GM12878 (cell line): ENCODE measurements around the gene MTCH2. TPM values are rescaled to one million over a fixed set of nuclear protein-coding genes. Genes with fewer than 3 reads are reported as not detected.

Source experiments
- ATAC-seq: fragments of 200-7000 bp; cut with Tn5 transposase; 3 replicates; pipeline ENCODE4 v1.9.1; 2020; ENCODE audit warnings: mild to moderate bottlenecking, moderate library complexity
- BruUV-seq: library from RNA; stranded (reverse); fragments of 400-500 nt; replicated peaks from 2 replicates; lab custom pipeline; 2021; lab: Mats Ljungman, UMichigan
- CTCF ChIA-PET: fragments of 300-600 bp; sonication (Branson Sonifier 250); formaldehyde crosslinking; extraction: SDS; loops from one replicate; lab custom pipeline; 2021; ENCODE audit warnings: inconsistent platforms; lab: Yijun Ruan, JAX
- POLR2A ChIA-PET: fragments of 350-600 bp; formaldehyde crosslinking; extraction: SDS; loops from one replicate; lab custom pipeline; 2021; ENCODE audit warnings: inconsistent platforms; lab: Charles Lee
- RAD21 ChIA-PET: fragments of 300-600 bp; sonication (Branson Sonifier 250); formaldehyde crosslinking; loops from one replicate; lab custom pipeline; 2023; ENCODE audit warnings: antibody characterized with exemption; ENCODE audit not compliant: unreplicated experiment; lab: Charles Lee
- SMC1A ChIA-PET: fragments of 300-600 bp; sonication (Branson Sonifier 250); formaldehyde crosslinking; loops from one replicate; lab custom pipeline; 2023; ENCODE audit not compliant: unreplicated experiment, uncharacterized antibody; lab: Charles Lee
- DNase-seq: peaks from one replicate; pipeline ENCODE4 v3.0.0-alpha.2; 2011; ENCODE audit warnings: low read depth, low spot score
- FAIRE-seq: peaks from 3 replicates; lab custom pipeline; 2011; peaks lifted over from hg19 to GRCh38; lab: Jason Lieb, UNC
- H2AFZ ChIP-seq: 2 replicates; pipeline ENCODE4 v1.6.0; 2011; ENCODE audit warnings: low read depth, low read length, control low read depth; ENCODE audit not compliant: control insufficient read depth
- H3K27ac ChIP-seq: 2 replicates; pipeline ENCODE4 v1.5.1; 2011; ENCODE audit warnings: control low read depth; ENCODE audit not compliant: control insufficient read depth, insufficient read depth
- H3K27me3 ChIP-seq, 2 experiments: replicated peaks in 1 of 2; 2 replicates each; pipeline versions ENCODE4 v1.6.0 to v1.6.1; 2011; ENCODE audit warnings: low read length in 1 of 2; ENCODE audit not compliant: control insufficient read depth in 2 of 2, insufficient read depth in 2 of 2
- H3K36me3 ChIP-seq, 2 experiments: 2 replicates each; pipeline ENCODE4 v1.5.1; 2011; ENCODE audit warnings: low read length in 1 of 2; ENCODE audit not compliant: control insufficient read depth in 2 of 2, insufficient read depth in 2 of 2
- H3K4me1 ChIP-seq: 2 replicates; pipeline ENCODE4 v1.6.1; 2011; ENCODE audit warnings: mild to moderate bottlenecking, low read length, moderate library complexity, mixed read lengths; ENCODE audit not compliant: control insufficient read depth, insufficient read depth
- H3K4me2 ChIP-seq: 2 replicates; pipeline ENCODE4 v1.6.0; 2011; ENCODE audit warnings: control low read depth; ENCODE audit not compliant: control insufficient read depth, insufficient read depth
- H3K4me3 ChIP-seq: fragments of 200-600 bp; sonication (generic); 2 replicates; pipeline ENCODE4 v1.5.1; 2016
- H3K79me2 ChIP-seq: 2 replicates; pipeline ENCODE4 v1.6.0; 2011; ENCODE audit warnings: low read length; ENCODE audit not compliant: control insufficient read depth, insufficient read depth
- H3K9ac ChIP-seq: 2 replicates; pipeline ENCODE4 v1.8.0; 2011; ENCODE audit warnings: low read length, control low read depth, mixed read lengths; ENCODE audit not compliant: control insufficient read depth, insufficient read depth
- H3K9me3 ChIP-seq: replicated peaks from 3 replicates; pipeline ENCODE4 v1.5.1; 2011; ENCODE audit warnings: mild to moderate bottlenecking, low read length; ENCODE audit not compliant: control insufficient read depth, insufficient read depth
- H4K20me1 ChIP-seq: 2 replicates; pipeline ENCODE4 v1.6.0; 2011; ENCODE audit not compliant: control insufficient read depth, insufficient read depth
- E2F4 ChIP-seq: IDR thresholded peaks from 2 replicates; pipeline ENCODE4 v1.6.1; 2012; ENCODE audit warnings: low read depth, low read length, improper control_type of control experiment
- ESRRA ChIP-seq: IDR thresholded peaks from 2 replicates; pipeline ENCODE4 v1.6.1; 2012; ENCODE audit warnings: mild to moderate bottlenecking, low read length, improper control_type of control experiment
- FOXM1 ChIP-seq: IDR thresholded peaks from 2 replicates; pipeline ENCODE4 v1.6.1; 2012; ENCODE audit warnings: low read depth, mild to moderate bottlenecking, inconsistent platforms, low read length, moderate library complexity
- HDGF ChIP-seq: fragments of 450-650 bp; IDR thresholded peaks from 2 replicates; pipeline ENCODE4 v1.6.1; 2016; ENCODE audit warnings: antibody characterized with exemption
- IKZF2 ChIP-seq, 2 experiments: fragments of 450-650 bp; IDR thresholded peaks; 2 replicates each; pipeline ENCODE4 v1.6.1; 2017; ENCODE audit warnings: mild to moderate bottlenecking in 2 of 2, moderate library complexity in 2 of 2
- LARP7 ChIP-seq: fragments of 450-650 bp; IDR thresholded peaks from 2 replicates; pipeline ENCODE4 v1.6.1; 2017; ENCODE audit warnings: mild to moderate bottlenecking
- MLLT1 ChIP-seq: fragments of 450-650 bp; IDR thresholded peaks from 2 replicates; pipeline ENCODE4 v1.6.1; 2016; ENCODE audit warnings: mild to moderate bottlenecking
- MYC ChIP-seq: IDR thresholded peaks from 2 replicates; pipeline ENCODE4 v1.6.1; 2011; ENCODE audit warnings: mild to moderate bottlenecking, low read length, moderate library complexity, inconsistent platforms; ENCODE audit not compliant: insufficient read depth, insufficient replicate concordance, insufficient read length, severe bottlenecking
- PAX8 ChIP-seq: fragments of 450-650 bp; IDR thresholded peaks from 2 replicates; pipeline ENCODE4 v1.6.1; 2017; ENCODE audit warnings: mild to moderate bottlenecking, moderate library complexity
- POLR2AphosphoS2 ChIP-seq: IDR thresholded peaks from 2 replicates; pipeline ENCODE4 v1.6.1; 2011; ENCODE audit warnings: low read depth, mild to moderate bottlenecking, low read length, improper control_type of control experiment, moderate library complexity
- RAD51 ChIP-seq: fragments of 450-650 bp; IDR thresholded peaks from 2 replicates; pipeline ENCODE4 v1.6.1; 2016; ENCODE audit warnings: moderate library complexity, mild to moderate bottlenecking, inconsistent platforms
- SUPT20H ChIP-seq: IDR thresholded peaks from 2 replicates; pipeline ENCODE4 v1.6.1; 2011; ENCODE audit warnings: low read depth, mild to moderate bottlenecking, low read length, moderate library complexity, borderline replicate concordance; ENCODE audit not compliant: control insufficient read depth
- USF1 ChIP-seq: IDR thresholded peaks from 2 replicates; pipeline ENCODE4 v1.6.1; 2011; ENCODE audit warnings: borderline replicate concordance, low read depth, mild to moderate bottlenecking, moderate library complexity, mixed read lengths, low read length; ENCODE audit not compliant: insufficient read depth; ENCODE audit errors: extremely low read length
- YY1 ChIP-seq: IDR thresholded peaks from 2 replicates; pipeline ENCODE4 v1.6.1; 2011; ENCODE audit warnings: low read depth, mild to moderate bottlenecking, low read length
- ZBED1 ChIP-seq: IDR thresholded peaks from 2 replicates; pipeline ENCODE4 v1.6.1; 2016; ENCODE audit warnings: borderline replicate concordance
- WGBS: methylation state at CpG from one replicate; pipeline ENCODE4 v1.1.6; 2016; ENCODE audit warnings: low lambda C conversion rate; ENCODE audit not compliant: insufficient replicate concordance, insufficient coverage; ENCODE audit errors: missing lambda C conversion rate; 5-methylcytosine and 5-hydroxymethylcytosine counted together
- in situ Hi-C: fragments of 300-500 bp; cut with MboI; formaldehyde crosslinking; loops from 9 replicates; pipeline ENCODE4 v1.14.3; 2018; ENCODE audit warnings: mixed read lengths
- intact Hi-C: fragments of 100-400 bp; cut with micrococcal nuclease; formaldehyde crosslinking; loops from one replicate; pipeline ENCODE4 v1.14.2; 2022; ENCODE audit not compliant: unreplicated experiment
- polyA plus RNA-seq, 11 experiments: library from polyadenylated mRNA; depleted of rRNA in 4 of 11; unstranded in 6 of 11; stranded (reverse) in 5 of 11; fragments of >200 nt; fragmentation: Nextera tagmentation in 4 of 11; fragmentation: Illumina TruSeq in 1 of 11; extraction: Ambion mirVana in 4 of 11; extraction: Trizol in 1 of 11; gene quantifications; 1 replicate in 1 of 11; 2 replicates in 10 of 11; pipeline versions ENCODE4 v1.2.1 to v1.2.3, GENCODE V29; 2011 to 2016; ENCODE audit warnings: inconsistent platforms in 2 of 11, missing spikeins in 2 of 11, low read depth in 1 of 11
- total RNA-seq, 4 experiments: library from RNA; depleted of rRNA in 3 of 4; stranded (reverse); fragments of >200 nt in 3 of 4; fragmentation: Illumina TruSeq in 1 of 4; extraction: Trizol in 1 of 4; gene quantifications; 2 replicates each; pipeline versions ENCODE4 v1.2.1 to v1.2.3, GENCODE V29; 2013 to 2021
- TF ChIP-seq, protein P1 (sequence below): fragments of 450-650 bp; IDR thresholded peaks from 2 replicates; pipeline ENCODE4 v1.6.1; 2017; ENCODE audit warnings: mild to moderate bottlenecking, low read depth, inconsistent platforms; ENCODE audit not compliant: poor library complexity, severe bottlenecking
- TF ChIP-seq, protein P2 (sequence below): IDR thresholded peaks from 2 replicates; pipeline ENCODE4 v1.6.1; 2011; ENCODE audit warnings: mild to moderate bottlenecking, low read depth, low read length, moderate library complexity; ENCODE audit not compliant: insufficient replicate concordance

The MTCH2 gene
- total and polyA plus RNA-seq, 10 of the 15 experiments (the other 5 are each of a cell fraction or from before 2014, with no cell fraction given) = 72.4 to 341 (median 144) TPM

- POLR2A ChIA-PET = interaction anchor here (0.5 kb wide), 1 partner anchor 111 kb away, joined by 3 read pairs; no protein-coding TSS in a partner anchor
- no peak for FAIRE-seq
- BruUV-seq = no TSS peak
- TF ChIP-seq MLLT1 (no peak), FOXM1 (no peak), MYC (no peak), POLR2AphosphoS2 (no peak), LARP7 (no peak), RAD51 (no peak), ZBED1 (no peak), SUPT20H (no peak), PAX8 (no peak), HDGF (no peak), IKZF2 (IDR thresholded peaks at IDR 0.05) (no peak), ESRRA (no peak), YY1 (no peak), E2F4 (no peak), USF1 (no peak)
- TF ChIP-seq, protein P1, sequence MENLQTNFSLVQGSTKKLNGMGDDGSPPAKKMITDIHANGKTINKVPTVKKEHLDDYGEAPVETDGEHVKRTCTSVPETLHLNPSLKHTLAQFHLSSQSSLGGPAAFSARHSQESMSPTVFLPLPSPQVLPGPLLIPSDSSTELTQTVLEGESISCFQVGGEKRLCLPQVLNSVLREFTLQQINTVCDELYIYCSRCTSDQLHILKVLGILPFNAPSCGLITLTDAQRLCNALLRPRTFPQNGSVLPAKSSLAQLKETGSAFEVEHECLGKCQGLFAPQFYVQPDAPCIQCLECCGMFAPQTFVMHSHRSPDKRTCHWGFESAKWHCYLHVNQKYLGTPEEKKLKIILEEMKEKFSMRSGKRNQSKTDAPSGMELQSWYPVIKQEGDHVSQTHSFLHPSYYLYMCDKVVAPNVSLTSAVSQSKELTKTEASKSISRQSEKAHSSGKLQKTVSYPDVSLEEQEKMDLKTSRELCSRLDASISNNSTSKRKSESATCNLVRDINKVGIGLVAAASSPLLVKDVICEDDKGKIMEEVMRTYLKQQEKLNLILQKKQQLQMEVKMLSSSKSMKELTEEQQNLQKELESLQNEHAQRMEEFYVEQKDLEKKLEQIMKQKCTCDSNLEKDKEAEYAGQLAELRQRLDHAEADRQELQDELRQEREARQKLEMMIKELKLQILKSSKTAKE = no peak
- TF ChIP-seq, protein P2, sequence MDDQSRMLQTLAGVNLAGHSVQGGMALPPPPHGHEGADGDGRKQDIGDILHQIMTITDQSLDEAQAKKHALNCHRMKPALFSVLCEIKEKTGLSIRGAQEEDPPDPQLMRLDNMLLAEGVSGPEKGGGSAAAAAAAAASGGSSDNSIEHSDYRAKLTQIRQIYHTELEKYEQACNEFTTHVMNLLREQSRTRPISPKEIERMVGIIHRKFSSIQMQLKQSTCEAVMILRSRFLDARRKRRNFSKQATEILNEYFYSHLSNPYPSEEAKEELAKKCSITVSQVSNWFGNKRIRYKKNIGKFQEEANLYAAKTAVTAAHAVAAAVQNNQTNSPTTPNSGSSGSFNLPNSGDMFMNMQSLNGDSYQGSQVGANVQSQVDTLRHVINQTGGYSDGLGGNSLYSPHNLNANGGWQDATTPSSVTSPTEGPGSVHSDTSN = no peak
These were observed 32.7 kb downstream of the MTCH2 start for GRCh38 chr11:47609675-47610074.

More at GRCh38 chr11:47609675-47610074, 32.7 kb downstream of the MTCH2 start:
- Histone ChIP-seq H3K4me2 (no peak overlapping the region), H3K4me1 (peaks cover 8% of the 10 kb centered on the region), H3K27ac (no peak overlapping the region), H3K79me2 (no peaks in the 10 kb centered on the region), H3K9me3 (no peaks in the 10 kb centered on the region), H3K27me3 (no peaks in the 10 kb centered on the region; a peak in 1 of 4 replicates), H4K20me1 (no peaks in the 10 kb centered on the region), H3K36me3 (no peaks in the 10 kb centered on the region), H3K4me3 (no peak overlapping the region), H3K9ac (no peak overlapping the region), H2AFZ (no peak overlapping the region)
- intact Hi-C loops = no loop called here
- ATAC-seq = no peak
- ChIA-PET CTCF (no interaction called here), SMC1A (no interaction called here), RAD21 (no interaction called here)
- 79% methylated on average over 3 of the region's 3 CpGs for WGBS
- in situ Hi-C loops = no loop called here
- DNase-seq = no peak
